OCI-LY1 (cell line): ENCODE results near the gene RNGTT.

Source experiments
- CTCF ChIP-seq: fragments of 200-600 bp; sonication (generic), shearing (Covaris generic); IDR thresholded peaks from 2 replicates; pipeline ENCODE4 v1.5.1; 2017; ENCODE audit warnings: mild to moderate bottlenecking, antibody characterized with exemption, low read length, moderate library complexity, mixed read lengths
- EZH2 ChIP-seq: fragments of 200-600 bp; sonication (generic), shearing (Covaris generic); IDR thresholded peaks from 2 replicates; pipeline ENCODE4 v1.8.0; 2017; ENCODE audit warnings: borderline replicate concordance, mixed run types, mild to moderate bottlenecking, antibody characterized with exemption, low read length, moderate library complexity, mixed read lengths

GRCh38 chr6:88780714-88781389 lies 182.6 kb downstream of the RNGTT start:
- TF ChIP-seq CTCF: peak; percentile 83
- no peak for TF ChIP-seq EZH2
